K562 (cell line): Measurements from ENCODE around the gene AIF1. TPM values are rescaled to one million over a fixed set of nuclear protein-coding genes. Genes with fewer than 3 reads are reported as not detected.

Experiments used
- BRCA1 ChIP-seq, 2 experiments: fragments of 450-650 bp in 1 of 2; sonication (generic) in 1 of 2; formaldehyde crosslinking in 1 of 2; IDR thresholded peaks; 2 replicates each; pipeline versions ENCODE4 v1.5.0 to v1.6.1; 2017 to 2020; ENCODE audit warnings: mild to moderate bottlenecking in 1 of 2, missing genetic modification reagents in 1 of 2
- CCNT2 ChIP-seq: IDR thresholded peaks from 2 replicates; pipeline ENCODE4 v1.6.1; 2011; ENCODE audit warnings: borderline replicate concordance, low read depth, mild to moderate bottlenecking, moderate library complexity, mixed read lengths, low read length; ENCODE audit not compliant: insufficient read length; ENCODE audit errors: extremely low read depth
- CHD7 ChIP-seq: fragments of 200-600 bp; sonication (generic); IDR thresholded peaks from one replicate; pipeline ENCODE4 v1.6.1; 2012; ENCODE audit warnings: mild to moderate bottlenecking, low read depth, low read length, inconsistent platforms
- EHMT2 ChIP-seq: fragments of 450-650 bp; IDR thresholded peaks from 2 replicates; pipeline ENCODE4 v1.6.1; 2018; ENCODE audit warnings: antibody characterized with exemption
- KLF1 ChIP-seq: fragments of 450-650 bp; IDR thresholded peaks from 2 replicates; pipeline ENCODE4 v1.6.1; 2016; ENCODE audit warnings: missing genetic modification characterization, missing compliant biosample characterization
- PPARD ChIP-seq: fragments of 250-450 bp; sonication (Bioruptor Pico); IDR thresholded peaks from 2 replicates; pipeline ENCODE4 v1.8.0; 2022; ENCODE audit warnings: inconsistent platforms, mild to moderate bottlenecking, moderate library complexity
- ZNF518B ChIP-seq: fragments of 250-450 bp; sonication (Bioruptor Pico); IDR thresholded peaks from 2 replicates; pipeline ENCODE4 v1.5.0; 2021; ENCODE audit warnings: mild to moderate bottlenecking, moderate library complexity
- ZNF740 ChIP-seq, 3 experiments: fragments of 200-800 bp in 1 of 3; sonication (Bioruptor generic) in 1 of 3; sonication (generic) in 1 of 3; formaldehyde crosslinking in 1 of 3; IDR thresholded peaks; 2 replicates each; pipeline versions ENCODE4 v1.6.1 to v1.8.0; 2016 to 2022; ENCODE audit warnings: mild to moderate bottlenecking in 2 of 3, missing compliant biosample characterization in 2 of 3, missing genetic modification characterization in 2 of 3, missing genetic modification reagents in 1 of 3
- polyA plus RNA-seq, 8 experiments: library from polyadenylated mRNA; depleted of rRNA in 4 of 8; stranded (reverse) in 5 of 8; unstranded in 3 of 8; fragments of >200 nt; fragmentation: Nextera tagmentation in 2 of 8; fragmentation: Illumina TruSeq in 1 of 8; extraction: Ambion mirVana in 2 of 8; extraction: Trizol in 1 of 8; gene quantifications; 2 replicates each; pipeline versions ENCODE4 v1.2.1 to v1.2.3, GENCODE V29; 2011 to 2014; ENCODE audit warnings: inconsistent platforms in 1 of 8, missing spikeins in 1 of 8
- total RNA-seq, 7 experiments: library from RNA; depleted of rRNA in 6 of 7; stranded (reverse); fragments of >200 nt in 6 of 7; fragmentation: Illumina TruSeq in 2 of 7; extraction: Trizol in 2 of 7; gene quantifications; 2 replicates each; pipeline versions ENCODE4 v1.2.1 to v1.2.3, GENCODE V29; 2011 to 2021; ENCODE audit warnings: low replicate concordance in 1 of 7

The AIF1 gene
- total and polyA plus RNA-seq, 9 of the 15 experiments (the other 6 are each of a cell fraction or from before 2014, with no cell fraction given): 9.4 to 33.4 (median 19.4) TPM

GRCh38 chr6:31652925-31653724, 38.1 kb downstream of the AIF1 start (continued):
- TF ChIP-seq CHD7 (no peak), CCNT2 (no peak), ZNF740 (CRISPR knock-in tag; IDR thresholded peaks at IDR 0.05) (no peak), ZNF740 (tag; IDR thresholded peaks at IDR 0.05) (no peak; a peak in 1 of 4 replicates), ZNF518B (CRISPR knock-in tag) (no peak), EHMT2 (peak; percentile 77), BRCA1 (IDR thresholded peaks at IDR 0.05) (no peak), BRCA1 (CRISPR knock-in tag; IDR thresholded peaks at IDR 0.05) (no peak), KLF1 (peak; percentile 85), PPARD (no peak)
